OCI-LY1 (cell line): ENCODE measurements around the gene CDHR3.
A peak's percentile ranks its signal among the peaks of the same experiment; 100 is the strongest.

ENCODE experiments used
- H2AFZ ChIP-seq: fragments of 200-600 bp; sonication (generic), shearing (Covaris generic); 2 replicates; pipeline ENCODE4 v1.6.0; 2014; ENCODE audit warnings: antibody characterized with exemption, mild to moderate bottlenecking, low read length
- H3F3A ChIP-seq: fragments of 200-600 bp; sonication (generic), shearing (Covaris generic); 2 replicates; pipeline ENCODE4 v1.6.0; 2014; ENCODE audit warnings: mild to moderate bottlenecking, antibody characterized with exemption, low read length, moderate library complexity; ENCODE audit not compliant: insufficient read depth
- H3K27ac ChIP-seq: fragments of 200-600 bp; sonication (generic); 2 replicates; pipeline ENCODE4 v1.5.1; 2014; ENCODE audit warnings: low read length, mixed run types, mild to moderate bottlenecking, low read depth; ENCODE audit not compliant: poor library complexity, severe bottlenecking
- H3K27me3 ChIP-seq: fragments of 200-600 bp; sonication (generic); 2 replicates; pipeline ENCODE4 v1.6.0; 2014; ENCODE audit warnings: antibody characterized with exemption, mild to moderate bottlenecking, low read length, moderate library complexity; ENCODE audit not compliant: insufficient read depth
- H3K36me3 ChIP-seq: fragments of 200-600 bp; sonication (generic); 2 replicates; pipeline ENCODE4 v1.6.1; 2014; ENCODE audit warnings: mild to moderate bottlenecking, antibody characterized with exemption, low read length, moderate library complexity, mixed read lengths; ENCODE audit not compliant: insufficient read depth
- H3K4me1 ChIP-seq: fragments of 200-600 bp; sonication (generic); 2 replicates; pipeline ENCODE4 v1.5.1; 2014; ENCODE audit warnings: mild to moderate bottlenecking, low read length, moderate library complexity; ENCODE audit not compliant: insufficient read depth, severe bottlenecking
- H3K4me2 ChIP-seq: fragments of 200-600 bp; sonication (generic), shearing (Covaris generic); 2 replicates; pipeline ENCODE4 v1.6.1; 2014; ENCODE audit warnings: low read length
- H3K4me3 ChIP-seq: fragments of 200-600 bp; sonication (generic); 2 replicates; pipeline ENCODE4 v1.5.1; 2014; ENCODE audit warnings: low read length, low read depth, mild to moderate bottlenecking, mixed read lengths; ENCODE audit not compliant: poor library complexity, severe bottlenecking
- H3K79me2 ChIP-seq: fragments of 200-600 bp; shearing (Covaris generic); 2 replicates; pipeline ENCODE4 v1.6.1; 2016; ENCODE audit warnings: mixed run types, low read length, mixed read lengths; ENCODE audit not compliant: insufficient read depth
- H3K9ac ChIP-seq: fragments of 200-600 bp; sonication (generic), shearing (Covaris generic); 2 replicates; pipeline ENCODE4 v1.6.1; 2014; ENCODE audit warnings: mild to moderate bottlenecking, low read length, mixed read lengths
- H3K9me2 ChIP-seq: fragments of 200-600 bp; sonication (generic), shearing (Covaris generic); 2 replicates; pipeline ENCODE4 v1.6.1; 2014; ENCODE audit warnings: low read depth, mild to moderate bottlenecking, low read length, mixed read lengths
- H3K9me3 ChIP-seq: fragments of 200-600 bp; shearing (Covaris generic); 2 replicates; pipeline ENCODE4 v1.6.1; 2014; ENCODE audit warnings: low read length, mixed read lengths
- H4K20me1 ChIP-seq: fragments of 200-600 bp; sonication (generic), shearing (Covaris generic); 2 replicates; pipeline ENCODE4 v1.6.0; 2016; ENCODE audit warnings: mild to moderate bottlenecking, low read length; ENCODE audit not compliant: insufficient read depth
- CTCF ChIP-seq: fragments of 200-600 bp; sonication (generic), shearing (Covaris generic); IDR thresholded peaks from 2 replicates; pipeline ENCODE4 v1.5.1; 2017; ENCODE audit warnings: mild to moderate bottlenecking, antibody characterized with exemption, low read length, moderate library complexity, mixed read lengths
- EZH2 ChIP-seq: fragments of 200-600 bp; sonication (generic), shearing (Covaris generic); IDR thresholded peaks from 2 replicates; pipeline ENCODE4 v1.8.0; 2017; ENCODE audit warnings: borderline replicate concordance, mixed run types, mild to moderate bottlenecking, antibody characterized with exemption, low read length, moderate library complexity, mixed read lengths

Gene CDHR3

DNA sequence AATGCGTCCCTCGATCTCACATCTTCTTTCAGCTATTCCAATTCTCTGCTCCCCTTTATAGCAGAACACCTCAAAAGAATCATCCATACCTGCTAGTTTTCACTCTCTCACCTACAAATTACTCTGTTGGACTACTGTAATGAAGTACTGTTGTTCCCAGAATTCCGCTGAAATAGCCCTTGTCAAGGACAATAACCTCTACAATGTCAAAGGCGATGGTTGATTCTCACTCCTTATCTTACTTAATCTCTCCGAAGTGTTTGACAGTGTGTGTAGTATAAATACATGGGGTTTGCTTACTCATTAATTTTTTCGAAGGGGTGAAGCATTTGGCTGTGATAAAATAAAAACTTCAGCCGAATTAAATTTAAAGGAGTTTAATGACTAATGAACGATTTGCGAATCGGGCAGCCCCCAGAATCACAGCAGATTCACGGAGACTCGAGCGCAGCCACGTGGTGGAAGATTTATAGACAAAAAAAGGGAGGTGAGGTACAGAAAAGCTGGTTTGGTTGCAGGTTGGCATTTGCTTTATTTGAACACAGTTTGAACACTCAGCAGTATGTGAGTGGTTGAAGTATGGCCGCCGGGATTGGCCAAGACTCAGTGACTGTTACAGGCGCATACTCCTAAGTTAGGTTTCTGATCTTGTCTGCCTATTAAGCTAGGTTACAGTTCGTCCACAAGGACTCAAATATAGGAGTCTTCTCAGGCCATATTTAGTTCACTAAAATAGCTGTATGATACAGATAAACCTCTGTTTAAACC, 119.2 kb downstream of the CDHR3 start:
- Histone ChIP-seq H3K9me3 (no peaks in the 10 kb centered on the region), H3K27me3 (no peaks in the 10 kb centered on the region), H3K4me1 (peaks cover 77% of the 10 kb centered on the region), H3K4me2 (peak overlapping the region; percentile 25), H2AFZ (no peak overlapping the region), H3K4me3 (no peak overlapping the region), H3K9me2 (no peaks in the 10 kb centered on the region), H3F3A (peaks cover 8% of the 10 kb centered on the region; the same call in 1 of the 2 replicates), H3K27ac (peak overlapping the region; percentile 87), H3K79me2 (no peaks in the 10 kb centered on the region), H4K20me1 (no peaks in the 10 kb centered on the region), H3K9ac (peak overlapping the region; percentile 43), H3K36me3 (no peaks in the 10 kb centered on the region)
- TF ChIP-seq CTCF = peak; percentile 53
- no peak for TF ChIP-seq EZH2
